ENCODE data around the gene SBNO2.

DNA sequence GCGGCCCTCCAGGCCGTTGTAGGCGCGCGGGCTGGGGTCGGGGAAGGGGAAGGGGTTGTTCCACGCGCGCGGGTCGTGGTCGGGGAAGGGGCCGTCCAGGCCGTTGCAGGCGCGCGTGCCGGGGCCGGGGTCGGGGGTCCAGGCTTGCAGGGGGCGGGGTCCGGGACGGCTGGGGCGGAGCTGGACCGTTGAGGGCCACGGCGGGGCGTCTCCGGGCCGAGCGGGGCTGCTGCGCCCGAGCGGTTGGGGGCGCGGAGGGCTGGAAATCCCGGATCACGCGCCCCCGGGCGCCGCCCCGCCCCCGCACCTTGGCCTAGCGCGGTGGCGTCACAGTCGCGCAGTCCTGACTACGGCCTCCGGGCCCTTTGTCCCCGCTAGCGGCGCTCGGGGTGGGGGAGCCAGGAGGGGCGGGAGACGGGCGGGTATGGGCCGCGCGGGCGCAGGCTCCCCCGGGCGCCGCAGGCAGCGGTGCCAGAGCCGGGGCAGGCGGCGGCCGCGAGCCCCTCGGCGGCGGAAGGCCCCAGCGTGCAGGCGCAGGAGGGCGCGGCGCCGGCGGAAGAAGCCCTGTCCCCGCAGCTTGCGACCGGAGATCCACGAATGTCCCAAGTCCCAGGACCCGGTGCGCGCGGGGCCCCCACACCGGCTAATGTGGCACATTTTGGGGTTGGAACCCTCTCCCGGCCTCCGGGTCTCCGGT lies 69.6 kb downstream of the SBNO2 start:
- TF ChIP-seq POLR2AphosphoS5 (IDR thresholded peaks at IDR 0.05): peak in 1 of 3 donors; percentile 16
- TF ChIP-seq, protein P1, sequence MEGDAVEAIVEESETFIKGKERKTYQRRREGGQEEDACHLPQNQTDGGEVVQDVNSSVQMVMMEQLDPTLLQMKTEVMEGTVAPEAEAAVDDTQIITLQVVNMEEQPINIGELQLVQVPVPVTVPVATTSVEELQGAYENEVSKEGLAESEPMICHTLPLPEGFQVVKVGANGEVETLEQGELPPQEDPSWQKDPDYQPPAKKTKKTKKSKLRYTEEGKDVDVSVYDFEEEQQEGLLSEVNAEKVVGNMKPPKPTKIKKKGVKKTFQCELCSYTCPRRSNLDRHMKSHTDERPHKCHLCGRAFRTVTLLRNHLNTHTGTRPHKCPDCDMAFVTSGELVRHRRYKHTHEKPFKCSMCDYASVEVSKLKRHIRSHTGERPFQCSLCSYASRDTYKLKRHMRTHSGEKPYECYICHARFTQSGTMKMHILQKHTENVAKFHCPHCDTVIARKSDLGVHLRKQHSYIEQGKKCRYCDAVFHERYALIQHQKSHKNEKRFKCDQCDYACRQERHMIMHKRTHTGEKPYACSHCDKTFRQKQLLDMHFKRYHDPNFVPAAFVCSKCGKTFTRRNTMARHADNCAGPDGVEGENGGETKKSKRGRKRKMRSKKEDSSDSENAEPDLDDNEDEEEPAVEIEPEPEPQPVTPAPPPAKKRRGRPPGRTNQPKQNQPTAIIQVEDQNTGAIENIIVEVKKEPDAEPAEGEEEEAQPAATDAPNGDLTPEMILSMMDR (IDR thresholded peaks at IDR 0.05): no peak
- no peak for TF ChIP-seq POLR2A (IDR thresholded peaks at IDR 0.05)
- no peak for TF ChIP-seq EP300 (IDR thresholded peaks at IDR 0.05)

Data from stomach (tissue), 4 donors.